HCT116 (cell line): ENCODE results near the gene SLC9A9. TPM values are rescaled to one million over a fixed set of nuclear protein-coding genes. Genes with fewer than 3 reads are reported as not detected.

Experiments used
- ATAC-seq: fragments of 200-7000 bp; cut with Tn5 transposase; 2 replicates; pipeline ENCODE4 v1.9.1; 2020; ENCODE audit warnings: mild to moderate bottlenecking, moderate library complexity
- BruUV-seq: library from RNA; stranded (reverse); fragments of 400-500 nt; replicated peaks from 2 replicates; lab custom pipeline; 2021; lab: Mats Ljungman, UMichigan
- CTCF ChIA-PET: fragments of 300-600 bp; sonication (Branson Sonifier 250); formaldehyde crosslinking; loops from one replicate; lab custom pipeline; 2021; ENCODE audit warnings: antibody characterized with exemption; lab: Charles Lee
- POLR2A ChIA-PET: fragments of 300-600, 350-600 bp; sonication (Branson Sonifier 250); formaldehyde crosslinking; loops from one replicate; lab custom pipeline; 2021; ENCODE audit warnings: antibody characterized with exemption; lab: Charles Lee
- RAD21 ChIA-PET, 2 experiments: fragments of 300-600 bp; sonication (Branson Sonifier 250); formaldehyde crosslinking; loops; one replicate each; lab custom pipeline; 2023; ENCODE audit warnings: low total read pairs in 2 of 2; ENCODE audit not compliant: uncharacterized antibody in 2 of 2, unreplicated experiment in 2 of 2, low non-redundant PET in 1 of 2; lab: Charles Lee
- DNase-seq: peaks from one replicate; pipeline ENCODE4 v3.0.0-alpha.2; 2010; ENCODE audit warnings: low read depth, low spot score
- H2AFZ ChIP-seq: fragments of 200-600 bp; shearing (Covaris generic), sonication (generic); 2 replicates; pipeline ENCODE4 v1.6.1; 2017; ENCODE audit warnings: low read depth, mixed run types, mixed read lengths, antibody characterized with exemption, low read length; ENCODE audit not compliant: poor library complexity, severe bottlenecking
- H3K27ac ChIP-seq: 2 replicates; pipeline ENCODE4 v1.5.1; 2012; ENCODE audit warnings: low read depth, low read length
- H3K27me3 ChIP-seq: fragments of 200-600 bp; sonication (generic); 2 replicates; pipeline ENCODE4 v1.6.1; 2016; ENCODE audit warnings: mixed run types, low read length, mixed read lengths; ENCODE audit not compliant: insufficient read depth
- H3K36me3 ChIP-seq, 2 experiments: fragments of 200-500 bp in 1 of 2; fragments of 200-600 bp in 1 of 2; sonication (Bioruptor generic) in 1 of 2; sonication (generic) in 1 of 2; 2 replicates each; pipeline versions ENCODE4 v1.5.1 to v1.6.1; 2014 to 2016; ENCODE audit warnings: low read length in 2 of 2, inconsistent platforms in 1 of 2, mixed read lengths in 1 of 2, mixed run types in 1 of 2; ENCODE audit not compliant: insufficient read depth in 2 of 2, control insufficient read depth in 1 of 2
- H3K4me1 ChIP-seq, 2 experiments: fragments of 200-600 bp in 1 of 2; sonication (generic) in 1 of 2; 2 replicates each; pipeline versions ENCODE4 v1.5.1 to v1.6.1; 2012 to 2017; ENCODE audit warnings: low read length in 2 of 2, inconsistent platforms in 1 of 2, mild to moderate bottlenecking in 1 of 2, mixed read lengths in 1 of 2, mixed run types in 1 of 2, moderate library complexity in 1 of 2; ENCODE audit not compliant: insufficient read depth in 2 of 2, control insufficient read depth in 1 of 2
- H3K4me2 ChIP-seq: fragments of 200-600 bp; sonication (generic); 2 replicates; pipeline ENCODE4 v1.6.1; 2017; ENCODE audit warnings: mixed run types, low read length, mixed read lengths
- H3K4me3 ChIP-seq, 2 experiments: fragments of 200-600 bp in 1 of 2; sonication (generic) in 1 of 2; replicated peaks in 1 of 2; 2 replicates each; pipeline ENCODE4 v1.5.1; 2011 to 2016; ENCODE audit warnings: low read length in 2 of 2, control low read depth in 1 of 2, low read depth in 1 of 2, mild to moderate bottlenecking in 1 of 2, mixed read lengths in 1 of 2, mixed run types in 1 of 2
- H3K79me2 ChIP-seq: fragments of 200-600 bp; sonication (generic); 2 replicates; pipeline ENCODE4 v1.6.1; 2017; ENCODE audit warnings: mild to moderate bottlenecking, mixed run types, low read length, moderate library complexity, mixed read lengths; ENCODE audit not compliant: insufficient read depth
- H3K9ac ChIP-seq: fragments of 200-600 bp; sonication (generic); 2 replicates; pipeline ENCODE4 v1.6.1; 2016; ENCODE audit warnings: low read length, mixed read lengths
- H3K9me2 ChIP-seq: fragments of 200-600 bp; sonication (generic), shearing (Covaris generic); 2 replicates; pipeline ENCODE4 v1.6.1; 2017; ENCODE audit warnings: mixed run types, mild to moderate bottlenecking, moderate library complexity; ENCODE audit not compliant: insufficient read depth
- H3K9me3 ChIP-seq, 2 experiments: fragments of 200-500 bp in 1 of 2; fragments of 200-600 bp in 1 of 2; sonication (Bioruptor generic) in 1 of 2; sonication (generic) in 1 of 2; 2 replicates each; pipeline ENCODE4 v1.6.1; 2014 to 2017; ENCODE audit warnings: low read length in 2 of 2, mixed read lengths in 2 of 2, inconsistent platforms in 1 of 2, low read depth in 1 of 2, mild to moderate bottlenecking in 1 of 2, mixed run types in 1 of 2, moderate library complexity in 1 of 2; ENCODE audit not compliant: control insufficient read depth in 1 of 2, insufficient read depth in 1 of 2
- H4K20me1 ChIP-seq: fragments of 200-600 bp; sonication (generic), shearing (Covaris generic); 2 replicates; pipeline ENCODE4 v1.6.1; 2017; ENCODE audit warnings: mixed run types, mild to moderate bottlenecking, moderate library complexity; ENCODE audit not compliant: insufficient read depth
- CEBPB ChIP-seq: IDR thresholded peaks from 2 replicates; pipeline ENCODE4 v1.6.1; 2012; ENCODE audit warnings: low read depth
- EGR1 ChIP-seq: IDR thresholded peaks from 2 replicates; pipeline ENCODE4 v1.6.1; 2012; ENCODE audit warnings: low read depth
- ELF1 ChIP-seq: IDR thresholded peaks from 2 replicates; pipeline ENCODE4 v1.6.1; 2012; ENCODE audit warnings: low read depth, borderline replicate concordance
- FOSL1 ChIP-seq: IDR thresholded peaks from 2 replicates; pipeline ENCODE4 v1.6.1; 2012; ENCODE audit warnings: low read depth
- JUND ChIP-seq: IDR thresholded peaks from 2 replicates; pipeline ENCODE4 v1.6.1; 2012
- POLR2A ChIP-seq: IDR thresholded peaks from 2 replicates; pipeline ENCODE4 v1.7.0; 2011; ENCODE audit warnings: borderline replicate concordance; ENCODE audit not compliant: insufficient read depth, insufficient read length; ENCODE audit errors: extremely low read depth
- POLR2AphosphoS5 ChIP-seq: IDR thresholded peaks from 2 replicates; pipeline ENCODE4 v1.6.1; 2011; ENCODE audit warnings: mild to moderate bottlenecking, low read depth, low read length, moderate library complexity
- SP1 ChIP-seq: IDR thresholded peaks from 2 replicates; pipeline ENCODE4 v1.6.1; 2012; ENCODE audit warnings: low read depth
- SRF ChIP-seq: IDR thresholded peaks from 2 replicates; pipeline ENCODE4 v1.6.1; 2012; ENCODE audit warnings: low read depth
- YY1 ChIP-seq: IDR thresholded peaks from 2 replicates; pipeline ENCODE4 v1.6.1; 2011; ENCODE audit warnings: low read length, low read depth, moderate library complexity, mild to moderate bottlenecking; ENCODE audit not compliant: insufficient replicate concordance; ENCODE audit errors: extremely low read depth
- ZFX ChIP-seq: fragments of 450-650 bp; IDR thresholded peaks from 2 replicates; pipeline ENCODE4 v1.6.1; 2017
- ZNF274 ChIP-seq: fragments of 200-500 bp; sonication (Bioruptor generic); IDR thresholded peaks from 2 replicates; pipeline ENCODE4 v1.6.1; 2014; ENCODE audit warnings: mild to moderate bottlenecking, low read depth, low read length, inconsistent platforms
- intact Hi-C: fragments of 100-400 bp; cut with micrococcal nuclease; formaldehyde crosslinking; loops from 2 replicates; pipeline ENCODE4 v1.10.0; 2022
- total RNA-seq: library from RNA; stranded (reverse); gene quantifications from one replicate; pipeline ENCODE4 v1.2.1, GENCODE V29; 2021; ENCODE audit not compliant: unreplicated experiment
- TF ChIP-seq, protein P1 (sequence below): IDR thresholded peaks from 2 replicates; pipeline ENCODE4 v1.6.1; 2012
- TF ChIP-seq, protein P2 (sequence below), 3 experiments: fragments of 200-600 bp in 1 of 3; sonication (generic) in 1 of 3; IDR thresholded peaks in 2 of 3; conservative IDR thresholded peaks in 1 of 3; 2 replicates each; pipeline ENCODE4 v1.5.1; 2012 to 2017; ENCODE audit warnings: low read depth in 2 of 3, low read length in 2 of 3, antibody characterized with exemption in 1 of 3, borderline replicate concordance in 1 of 3, control low read depth in 1 of 3, mild to moderate bottlenecking in 1 of 3, mixed read lengths in 1 of 3, mixed run types in 1 of 3, moderate library complexity in 1 of 3; ENCODE audit not compliant: insufficient read depth in 1 of 3
- TF ChIP-seq, protein P3 (sequence below): IDR thresholded peaks from 2 replicates; pipeline ENCODE4 v1.6.1; 2012
- TF ChIP-seq, protein P4 (sequence below): IDR thresholded peaks from 2 replicates; pipeline ENCODE4 v1.6.1; 2011; ENCODE audit warnings: mild to moderate bottlenecking, low read length, moderate library complexity; ENCODE audit not compliant: insufficient replicate concordance; ENCODE audit errors: extremely low read depth
- TF ChIP-seq, protein P5 (sequence below): IDR thresholded peaks from 2 replicates; pipeline ENCODE4 v1.6.1; 2012; ENCODE audit warnings: low read depth

SLC9A9 gene
- total RNA-seq, 1 experiment from 2014 or later = 0.20 TPM

DNA sequence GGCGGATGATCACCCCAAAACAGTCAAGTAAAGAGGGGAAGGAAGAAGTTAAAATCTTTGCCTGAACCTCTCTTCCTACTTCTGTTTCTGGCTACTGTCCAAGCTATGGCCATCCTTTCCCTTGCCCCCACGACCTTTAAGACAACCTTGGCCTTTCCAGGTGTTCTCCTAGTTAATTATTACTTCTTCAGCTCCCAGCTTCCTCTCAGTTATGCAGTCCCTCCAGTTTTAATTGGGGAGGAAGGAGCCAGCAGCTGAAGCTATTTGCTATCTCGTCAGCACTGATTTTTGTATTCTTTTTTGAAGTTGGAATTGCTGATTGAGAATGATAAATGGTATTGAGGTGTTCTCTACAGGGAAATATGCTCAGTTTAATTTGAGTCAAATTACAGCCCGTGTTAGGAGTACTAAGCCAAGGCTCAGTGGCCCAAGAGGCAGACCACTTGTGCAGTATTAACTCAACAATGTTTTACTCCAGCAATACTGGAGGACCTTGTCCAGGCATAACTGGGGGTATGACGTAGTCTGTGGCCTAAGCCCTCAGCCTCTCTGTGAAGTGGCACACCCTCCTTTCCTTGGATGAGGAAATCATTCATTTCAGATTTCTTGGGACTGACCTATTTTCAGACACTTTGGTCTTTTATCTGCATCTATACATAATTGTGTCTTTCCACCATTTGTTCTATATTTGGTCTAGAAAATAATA lies 336.9 kb downstream of the SLC9A9 start:
- H2AFZ ChIP-seq = no peak overlapping the region
- H3K9ac ChIP-seq = no peak overlapping the region
- no peaks in the 10 kb centered on the region for H3K9me2 ChIP-seq
- no peaks in the 10 kb centered on the region for H3K9me3 ChIP-seq
- no peak for TF ChIP-seq EGR1
- TF ChIP-seq, protein P1, sequence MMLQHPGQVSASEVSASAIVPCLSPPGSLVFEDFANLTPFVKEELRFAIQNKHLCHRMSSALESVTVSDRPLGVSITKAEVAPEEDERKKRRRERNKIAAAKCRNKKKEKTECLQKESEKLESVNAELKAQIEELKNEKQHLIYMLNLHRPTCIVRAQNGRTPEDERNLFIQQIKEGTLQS = no peak
- no peak for TF ChIP-seq FOSL1
- TF ChIP-seq, protein P2, sequence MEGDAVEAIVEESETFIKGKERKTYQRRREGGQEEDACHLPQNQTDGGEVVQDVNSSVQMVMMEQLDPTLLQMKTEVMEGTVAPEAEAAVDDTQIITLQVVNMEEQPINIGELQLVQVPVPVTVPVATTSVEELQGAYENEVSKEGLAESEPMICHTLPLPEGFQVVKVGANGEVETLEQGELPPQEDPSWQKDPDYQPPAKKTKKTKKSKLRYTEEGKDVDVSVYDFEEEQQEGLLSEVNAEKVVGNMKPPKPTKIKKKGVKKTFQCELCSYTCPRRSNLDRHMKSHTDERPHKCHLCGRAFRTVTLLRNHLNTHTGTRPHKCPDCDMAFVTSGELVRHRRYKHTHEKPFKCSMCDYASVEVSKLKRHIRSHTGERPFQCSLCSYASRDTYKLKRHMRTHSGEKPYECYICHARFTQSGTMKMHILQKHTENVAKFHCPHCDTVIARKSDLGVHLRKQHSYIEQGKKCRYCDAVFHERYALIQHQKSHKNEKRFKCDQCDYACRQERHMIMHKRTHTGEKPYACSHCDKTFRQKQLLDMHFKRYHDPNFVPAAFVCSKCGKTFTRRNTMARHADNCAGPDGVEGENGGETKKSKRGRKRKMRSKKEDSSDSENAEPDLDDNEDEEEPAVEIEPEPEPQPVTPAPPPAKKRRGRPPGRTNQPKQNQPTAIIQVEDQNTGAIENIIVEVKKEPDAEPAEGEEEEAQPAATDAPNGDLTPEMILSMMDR (IDR thresholded peaks at IDR 0.05 in 2 of 3, conservative IDR thresholded peaks at IDR 0.05 in 1 of 3; ENCODE audit: borderline replicate concordance in 1 of 3, insufficient read depth in 1 of 3, low read depth in 2 of 3, low read length in 2 of 3) = no peak
- TF ChIP-seq, protein P3, sequence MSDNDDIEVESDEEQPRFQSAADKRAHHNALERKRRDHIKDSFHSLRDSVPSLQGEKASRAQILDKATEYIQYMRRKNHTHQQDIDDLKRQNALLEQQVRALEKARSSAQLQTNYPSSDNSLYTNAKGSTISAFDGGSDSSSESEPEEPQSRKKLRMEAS = no peak
- TF ChIP-seq POLR2AphosphoS5 = no peak
- TF ChIP-seq POLR2A = no peak
- no peak for TF ChIP-seq ZNF274
- TF ChIP-seq JUND = no peak
- TF ChIP-seq, protein P4, sequence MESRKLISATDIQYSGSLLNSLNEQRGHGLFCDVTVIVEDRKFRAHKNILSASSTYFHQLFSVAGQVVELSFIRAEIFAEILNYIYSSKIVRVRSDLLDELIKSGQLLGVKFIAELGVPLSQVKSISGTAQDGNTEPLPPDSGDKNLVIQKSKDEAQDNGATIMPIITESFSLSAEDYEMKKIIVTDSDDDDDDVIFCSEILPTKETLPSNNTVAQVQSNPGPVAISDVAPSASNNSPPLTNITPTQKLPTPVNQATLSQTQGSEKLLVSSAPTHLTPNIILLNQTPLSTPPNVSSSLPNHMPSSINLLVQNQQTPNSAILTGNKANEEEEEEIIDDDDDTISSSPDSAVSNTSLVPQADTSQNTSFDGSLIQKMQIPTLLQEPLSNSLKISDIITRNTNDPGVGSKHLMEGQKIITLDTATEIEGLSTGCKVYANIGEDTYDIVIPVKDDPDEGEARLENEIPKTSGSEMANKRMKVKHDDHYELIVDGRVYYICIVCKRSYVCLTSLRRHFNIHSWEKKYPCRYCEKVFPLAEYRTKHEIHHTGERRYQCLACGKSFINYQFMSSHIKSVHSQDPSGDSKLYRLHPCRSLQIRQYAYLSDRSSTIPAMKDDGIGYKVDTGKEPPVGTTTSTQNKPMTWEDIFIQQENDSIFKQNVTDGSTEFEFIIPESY = no peak
- no peak for TF ChIP-seq YY1
- no peak for TF ChIP-seq ELF1
- TF ChIP-seq, protein P5, sequence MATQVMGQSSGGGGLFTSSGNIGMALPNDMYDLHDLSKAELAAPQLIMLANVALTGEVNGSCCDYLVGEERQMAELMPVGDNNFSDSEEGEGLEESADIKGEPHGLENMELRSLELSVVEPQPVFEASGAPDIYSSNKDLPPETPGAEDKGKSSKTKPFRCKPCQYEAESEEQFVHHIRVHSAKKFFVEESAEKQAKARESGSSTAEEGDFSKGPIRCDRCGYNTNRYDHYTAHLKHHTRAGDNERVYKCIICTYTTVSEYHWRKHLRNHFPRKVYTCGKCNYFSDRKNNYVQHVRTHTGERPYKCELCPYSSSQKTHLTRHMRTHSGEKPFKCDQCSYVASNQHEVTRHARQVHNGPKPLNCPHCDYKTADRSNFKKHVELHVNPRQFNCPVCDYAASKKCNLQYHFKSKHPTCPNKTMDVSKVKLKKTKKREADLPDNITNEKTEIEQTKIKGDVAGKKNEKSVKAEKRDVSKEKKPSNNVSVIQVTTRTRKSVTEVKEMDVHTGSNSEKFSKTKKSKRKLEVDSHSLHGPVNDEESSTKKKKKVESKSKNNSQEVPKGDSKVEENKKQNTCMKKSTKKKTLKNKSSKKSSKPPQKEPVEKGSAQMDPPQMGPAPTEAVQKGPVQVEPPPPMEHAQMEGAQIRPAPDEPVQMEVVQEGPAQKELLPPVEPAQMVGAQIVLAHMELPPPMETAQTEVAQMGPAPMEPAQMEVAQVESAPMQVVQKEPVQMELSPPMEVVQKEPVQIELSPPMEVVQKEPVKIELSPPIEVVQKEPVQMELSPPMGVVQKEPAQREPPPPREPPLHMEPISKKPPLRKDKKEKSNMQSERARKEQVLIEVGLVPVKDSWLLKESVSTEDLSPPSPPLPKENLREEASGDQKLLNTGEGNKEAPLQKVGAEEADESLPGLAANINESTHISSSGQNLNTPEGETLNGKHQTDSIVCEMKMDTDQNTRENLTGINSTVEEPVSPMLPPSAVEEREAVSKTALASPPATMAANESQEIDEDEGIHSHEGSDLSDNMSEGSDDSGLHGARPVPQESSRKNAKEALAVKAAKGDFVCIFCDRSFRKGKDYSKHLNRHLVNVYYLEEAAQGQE = no peak
- TF ChIP-seq SP1 = no peak
- TF ChIP-seq SRF = no peak
- no peak for TF ChIP-seq CEBPB
- no peak for TF ChIP-seq ZFX
- TF ChIP-seq, all 23 proteins: peak for 0
- H3K4me2 ChIP-seq = no peak overlapping the region
- no peaks in the 10 kb centered on the region for H3K79me2 ChIP-seq
- no peaks in the 10 kb centered on the region for H3K27me3 ChIP-seq
- H3K27ac ChIP-seq = no peak overlapping the region
- H4K20me1 ChIP-seq = no peaks in the 10 kb centered on the region
- ChIA-PET CTCF (no interaction called here), RAD21 (no interaction called here), POLR2A (no interaction called here)
- no peaks in the 10 kb centered on the region for H3K36me3 ChIP-seq
- DNase-seq = no peak
- no TSS peak for BruUV-seq
- intact Hi-C loops = no loop called here
- no peaks in the 10 kb centered on the region for H3K4me1 ChIP-seq
- ATAC-seq = no peak
- H3K4me3 ChIP-seq = no peak overlapping the region
